HG02798 (cell line): Measurements from ENCODE around the gene TMEM260.
"Not testable (repeated sequence)": the region's sequence is repeated elsewhere in the genome, so short reads cannot be mapped to it uniquely, and the experiment has no call there.

Experiments used
- ATAC-seq: cut with Tn5 transposase; IDR thresholded peaks from one replicate; pipeline ENCODE4 v1.9.1; 2021; ENCODE audit warnings: mild to moderate bottlenecking; ENCODE audit not compliant: unreplicated experiment, poor library complexity

TMEM260 gene

DNA sequence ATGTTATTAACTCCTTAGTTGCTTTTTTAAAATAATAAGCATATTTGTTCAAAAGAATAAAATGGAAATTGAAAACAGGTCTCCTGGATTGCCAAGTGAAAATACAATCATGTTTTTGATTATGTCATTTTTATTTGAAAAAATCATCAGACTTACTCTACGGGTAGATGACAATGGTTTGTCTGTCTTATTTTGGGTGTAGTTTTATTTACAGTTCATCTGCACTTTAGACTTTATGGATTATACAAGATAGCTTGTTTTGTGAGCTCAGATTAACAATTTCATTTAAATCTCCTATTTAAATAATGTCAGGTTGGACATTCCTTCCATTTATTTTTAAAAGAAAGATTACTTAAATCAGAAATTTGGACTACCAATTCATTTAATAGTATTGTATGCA is 14.8 kb downstream of the TMEM260 start:
- no peak for ATAC-seq

DNA sequence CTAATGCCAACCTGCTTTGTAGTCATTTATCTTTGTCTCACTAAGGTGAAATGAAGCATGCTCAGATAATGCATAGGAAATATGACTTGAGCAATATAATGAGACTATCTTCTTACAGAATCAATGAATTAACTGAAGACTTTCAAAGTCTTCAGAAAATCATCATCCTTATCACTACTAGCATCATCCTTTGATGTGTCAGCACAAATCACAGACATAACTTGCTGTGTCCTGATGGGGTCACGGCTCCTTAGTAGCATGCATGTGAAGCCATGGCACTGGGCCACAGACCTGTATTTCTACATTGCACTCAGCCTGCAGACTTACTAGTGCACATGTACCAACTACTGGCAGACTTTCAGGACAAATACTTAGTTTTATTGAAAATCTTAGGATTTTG is 18.9 kb downstream of the TMEM260 start:
- ATAC-seq = no peak

DNA sequence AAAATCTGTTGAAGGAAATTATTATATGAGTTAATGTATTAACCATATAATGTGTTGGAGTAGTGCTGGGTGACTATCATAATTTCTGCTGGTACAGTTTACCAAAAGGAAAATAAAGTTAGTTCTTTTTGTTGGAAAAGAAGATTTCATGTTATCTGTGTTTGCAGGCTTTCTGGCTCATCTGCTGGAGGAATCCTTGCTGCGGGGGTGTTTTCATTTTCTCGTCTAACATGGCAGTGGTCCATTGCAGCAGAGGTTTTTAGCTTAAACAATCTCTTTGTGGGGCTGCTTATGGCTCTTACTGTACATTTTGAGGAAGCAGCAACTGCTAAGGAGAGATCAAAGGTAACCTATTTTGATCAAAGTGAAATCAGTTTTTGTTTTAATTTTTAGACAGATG is 24.1 kb downstream of the TMEM260 start:
- no peak for ATAC-seq

GRCh38 chr14:56608689-56609088 is 29.1 kb downstream of the TMEM260 start:
- ATAC-seq = no peak

DNA sequence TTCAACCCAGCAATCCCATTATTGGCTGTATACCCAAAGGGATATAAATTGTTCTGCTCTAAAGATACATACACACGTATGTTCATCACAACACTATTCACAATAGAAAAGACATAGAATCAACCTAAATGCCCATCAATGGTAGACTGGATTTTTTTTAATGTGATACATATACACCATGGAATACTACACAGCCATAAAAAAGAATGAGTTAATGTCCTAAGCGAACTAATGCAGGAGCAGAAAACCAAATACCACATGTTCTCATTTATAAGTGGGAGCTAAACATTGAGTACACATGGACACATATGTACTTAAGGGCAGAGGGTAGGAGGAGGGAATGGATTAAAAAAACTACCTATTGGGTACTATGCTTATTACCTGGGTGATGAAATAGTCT is 32.1 kb downstream of the TMEM260 start:
- ATAC-seq = not testable (repeated sequence)

GRCh38 chr14:56617084-56617483 is 37.5 kb downstream of the TMEM260 start:
- no peak for ATAC-seq

DNA sequence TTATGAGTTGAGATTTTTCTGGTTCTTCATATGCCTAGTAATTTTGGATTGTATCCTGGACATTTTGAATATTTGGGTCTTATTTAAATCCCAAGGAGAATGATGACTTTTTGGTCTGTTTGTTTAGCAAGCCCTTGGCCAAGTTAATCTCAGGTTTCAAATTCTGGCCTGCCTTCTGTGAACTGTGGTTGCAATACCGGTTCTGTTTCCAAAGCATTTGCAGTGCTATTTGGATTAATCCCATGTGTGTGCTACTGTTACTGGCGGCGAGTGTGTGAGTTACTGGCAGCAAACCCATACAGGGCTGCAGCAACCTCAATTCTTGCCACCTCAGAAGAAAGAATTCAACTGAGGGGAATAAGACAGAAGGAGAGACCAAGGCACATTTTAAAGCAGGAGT is 51.1 kb downstream of the TMEM260 start:
- no peak for ATAC-seq

GRCh38 chr14:56632195-56632594 is 52.6 kb downstream of the TMEM260 start:
- no peak for ATAC-seq

DNA sequence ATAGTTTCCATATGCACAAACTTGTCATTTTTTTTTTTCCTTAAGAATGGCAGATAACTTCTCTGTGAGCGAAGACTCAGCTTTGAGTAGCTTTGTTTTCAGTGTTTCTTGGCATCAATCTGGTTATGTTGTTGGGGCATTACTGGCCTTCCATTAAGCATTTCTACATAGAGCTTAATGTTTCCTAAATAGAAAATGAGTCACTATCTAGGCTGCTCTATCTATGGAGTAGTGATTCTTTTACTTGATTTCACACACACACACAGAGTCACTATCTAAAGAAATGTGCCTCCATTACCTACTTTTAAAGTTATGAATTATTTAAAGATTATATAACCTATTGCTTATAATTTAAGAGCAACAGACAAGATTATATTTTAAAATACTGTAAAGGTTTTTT is 53.9 kb downstream of the TMEM260 start:
- no peak for ATAC-seq

DNA sequence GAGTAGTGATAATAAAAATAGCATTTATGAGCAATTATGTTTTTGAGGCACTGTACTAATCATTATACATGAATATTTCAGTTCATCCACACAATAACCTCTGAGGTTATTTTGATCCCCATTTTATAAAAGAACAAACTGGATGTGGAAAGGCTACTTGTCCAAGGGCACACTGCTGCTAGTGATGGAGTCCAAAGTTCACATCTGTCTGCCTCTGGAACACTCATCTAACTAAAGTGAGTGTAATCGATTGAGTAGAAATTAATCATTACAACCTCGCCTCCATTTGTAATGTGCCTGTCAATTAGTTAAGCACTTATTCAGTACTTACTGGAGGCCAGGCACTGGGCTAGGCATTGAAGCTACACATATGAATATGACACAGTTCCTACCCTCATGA is 55.4 kb downstream of the TMEM260 start:
- ATAC-seq = no peak

GRCh38 chr14:56647493-56647892 is 67.9 kb downstream of the TMEM260 start:
- ATAC-seq = no peak

DNA sequence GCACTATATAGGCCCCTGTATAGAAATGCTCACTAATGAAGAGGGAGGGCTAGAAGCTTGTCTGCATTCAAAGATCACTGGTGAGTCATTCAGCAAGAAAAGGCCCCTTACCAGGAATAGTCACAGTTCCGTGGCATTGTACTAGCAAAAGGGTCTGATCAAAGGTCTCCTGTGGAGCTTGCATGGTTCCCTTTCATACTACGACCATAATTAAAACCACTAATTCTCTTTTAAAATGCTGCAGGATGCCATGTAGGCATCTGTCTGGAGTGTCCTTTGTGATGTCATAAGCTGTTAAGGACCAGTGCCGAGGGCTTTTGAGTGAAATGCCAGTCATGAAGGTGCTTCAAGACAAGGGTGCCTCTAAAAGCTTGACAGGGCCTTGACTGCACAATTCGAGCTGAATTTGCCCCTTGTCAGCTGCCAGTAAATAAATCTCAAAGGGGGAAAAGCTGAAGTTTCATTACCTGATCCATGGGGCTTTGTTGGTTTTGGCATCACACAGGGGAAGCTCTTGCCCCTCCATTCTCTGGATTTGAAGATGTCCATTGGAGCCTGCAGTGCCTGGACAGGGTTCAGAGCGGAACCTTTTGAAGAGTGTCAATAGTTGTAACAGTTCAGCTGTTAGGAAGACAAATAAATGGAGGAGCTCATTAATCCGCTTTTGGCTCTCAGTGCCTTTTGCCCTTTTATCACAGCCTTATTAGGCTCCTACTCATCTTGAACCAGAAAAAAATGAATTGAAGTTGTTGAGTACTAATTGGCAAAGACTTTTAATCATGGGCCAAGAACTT is 69.1 kb downstream of the TMEM260 start:
- no peak for ATAC-seq

DNA sequence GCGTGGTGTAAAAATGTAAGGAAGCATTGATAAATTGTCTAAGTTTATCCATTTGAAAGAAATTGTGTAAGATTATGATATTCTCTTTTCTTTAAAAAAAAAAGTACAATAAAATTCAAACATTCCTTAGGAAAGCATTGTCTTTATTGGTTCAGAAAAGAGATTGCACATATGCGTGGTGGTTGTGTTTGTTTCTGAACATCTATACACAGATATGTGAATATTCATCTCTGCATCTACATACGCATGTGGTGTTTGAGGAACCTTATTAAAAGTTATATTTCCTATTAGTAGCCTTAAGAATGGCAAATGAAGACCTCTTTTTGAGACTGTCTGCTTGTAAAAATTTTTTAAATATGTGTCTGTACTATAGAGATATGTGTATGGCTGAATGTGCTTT is 69.8 kb downstream of the TMEM260 start:
- no peak for ATAC-seq

- ATAC-seq = no peak
Observed at GRCh38 chr14:56650048-56650447, 70.5 kb downstream of the TMEM260 start.

DNA sequence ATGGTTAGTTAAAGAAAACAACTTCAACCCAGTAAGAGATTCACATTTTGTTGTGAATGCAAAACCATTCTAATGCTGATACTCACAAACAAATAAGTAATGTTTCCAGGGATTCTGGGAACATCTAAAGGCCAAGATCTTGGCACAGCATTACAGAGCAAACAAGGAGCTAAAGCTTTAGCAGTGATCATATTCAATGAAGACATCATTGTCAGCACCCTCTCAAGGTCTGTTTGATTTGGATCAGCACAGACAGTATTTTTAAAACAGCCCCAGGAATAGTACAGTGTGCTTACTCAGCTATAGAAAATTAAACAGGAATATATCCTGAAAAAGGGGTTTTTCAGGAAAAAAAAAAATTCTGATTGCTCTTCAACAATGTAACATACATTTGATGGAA is 71.4 kb downstream of the TMEM260 start:
- ATAC-seq = no peak

DNA sequence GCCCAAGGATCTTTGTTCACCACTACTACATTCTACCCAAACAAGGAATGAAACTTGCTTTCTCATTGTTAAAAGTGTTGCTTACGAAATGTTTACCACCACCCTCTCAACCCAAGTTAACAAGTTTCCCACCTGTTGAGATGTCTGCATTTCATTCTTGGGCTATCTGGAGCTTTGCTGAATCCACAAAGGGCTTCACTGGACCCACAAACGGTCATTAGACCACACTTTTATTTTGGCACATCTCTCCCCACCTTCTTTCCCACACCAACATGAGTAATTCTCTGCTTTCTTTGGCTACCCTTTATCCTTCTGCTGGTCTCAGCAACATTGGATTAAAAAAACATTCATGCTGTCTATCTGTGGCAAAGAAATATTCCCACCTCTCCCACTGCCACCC is 78.0 kb downstream of the TMEM260 start:
- no peak for ATAC-seq

DNA sequence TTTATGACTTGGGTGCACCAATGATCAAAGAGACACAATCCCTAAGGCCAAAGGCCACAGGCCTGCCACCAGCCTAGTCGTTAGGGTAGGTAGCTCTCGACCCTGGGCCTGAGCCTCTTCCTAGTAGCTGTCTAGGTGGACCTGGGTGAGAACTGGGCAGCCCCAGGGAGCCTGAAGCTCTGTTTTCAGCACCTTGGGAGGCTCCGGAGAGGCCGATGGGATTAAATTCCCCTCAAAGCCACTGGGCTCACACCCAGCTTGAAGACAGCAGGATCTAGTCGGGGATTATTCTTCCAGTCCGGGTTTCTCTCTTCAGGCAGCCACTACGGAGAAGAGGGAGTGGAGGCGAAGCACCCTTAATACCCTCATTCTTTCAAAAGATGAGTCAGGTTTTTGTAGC is 79.8 kb downstream of the TMEM260 start:
- no peak for ATAC-seq

DNA sequence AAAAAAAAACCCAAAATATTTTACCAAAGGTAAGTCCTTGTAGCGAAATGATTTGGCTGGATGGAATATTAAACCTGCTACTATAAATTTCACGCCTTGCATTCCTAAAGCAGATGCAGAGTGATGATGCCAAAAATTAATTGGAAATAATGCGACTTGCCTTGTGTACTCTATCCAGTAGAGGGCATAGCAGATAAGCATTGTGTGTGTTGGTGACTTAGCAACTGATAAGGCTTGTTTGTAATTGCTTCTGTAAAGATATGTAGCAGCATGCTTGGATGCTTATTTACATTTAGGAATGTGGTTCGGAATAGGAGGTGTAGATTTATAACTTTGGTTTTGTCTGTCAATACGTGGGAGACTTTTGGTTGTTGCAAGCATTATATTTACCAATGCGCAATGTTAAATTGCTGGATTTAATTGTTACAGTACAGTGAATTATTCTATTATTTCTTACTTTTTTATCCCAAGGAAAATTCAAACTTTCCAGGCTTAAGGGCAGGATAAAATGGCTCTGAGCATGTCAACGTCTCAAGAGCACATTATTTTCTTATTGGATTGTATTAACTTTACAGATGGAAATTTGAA is 80.5 kb downstream of the TMEM260 start:
- ATAC-seq = no peak

GRCh38 chr14:56660677-56661389 is 81.2 kb downstream of the TMEM260 start:
- no peak for ATAC-seq

- no peak for ATAC-seq
Observed at GRCh38 chr14:56661478-56661877, 81.9 kb downstream of the TMEM260 start.

GRCh38 chr14:56664811-56665421 is 85.3 kb downstream of the TMEM260 start:
- ATAC-seq = no peak
